HCT116 (cell line): ENCODE measurements around the gene C1orf159. TPM values are rescaled to one million over a fixed set of nuclear protein-coding genes. Genes with fewer than 3 reads are reported as not detected.

Source experiments
- ATAC-seq: fragments of 200-7000 bp; cut with Tn5 transposase; 2 replicates; pipeline ENCODE4 v1.9.1; 2020; ENCODE audit warnings: mild to moderate bottlenecking, moderate library complexity
- BruUV-seq: library from RNA; stranded (reverse); fragments of 400-500 nt; replicated peaks from 2 replicates; lab custom pipeline; 2021; lab: Mats Ljungman, UMichigan
- CTCF ChIA-PET: fragments of 300-600 bp; sonication (Branson Sonifier 250); formaldehyde crosslinking; loops from one replicate; lab custom pipeline; 2021; ENCODE audit warnings: antibody characterized with exemption; lab: Charles Lee
- POLR2A ChIA-PET: fragments of 300-600, 350-600 bp; sonication (Branson Sonifier 250); formaldehyde crosslinking; loops from one replicate; lab custom pipeline; 2021; ENCODE audit warnings: antibody characterized with exemption; lab: Charles Lee
- RAD21 ChIA-PET, 2 experiments: fragments of 300-600 bp; sonication (Branson Sonifier 250); formaldehyde crosslinking; loops; one replicate each; lab custom pipeline; 2023; ENCODE audit warnings: low total read pairs in 2 of 2; ENCODE audit not compliant: uncharacterized antibody in 2 of 2, unreplicated experiment in 2 of 2, low non-redundant PET in 1 of 2; lab: Charles Lee
- DNase-seq: peaks from one replicate; pipeline ENCODE4 v3.0.0-alpha.2; 2010; ENCODE audit warnings: low read depth, low spot score
- H2AFZ ChIP-seq: fragments of 200-600 bp; shearing (Covaris generic), sonication (generic); 2 replicates; pipeline ENCODE4 v1.6.1; 2017; ENCODE audit warnings: low read depth, mixed run types, mixed read lengths, antibody characterized with exemption, low read length; ENCODE audit not compliant: poor library complexity, severe bottlenecking
- H3K27ac ChIP-seq: 2 replicates; pipeline ENCODE4 v1.5.1; 2012; ENCODE audit warnings: low read depth, low read length
- H3K27me3 ChIP-seq: fragments of 200-600 bp; sonication (generic); 2 replicates; pipeline ENCODE4 v1.6.1; 2016; ENCODE audit warnings: mixed run types, low read length, mixed read lengths; ENCODE audit not compliant: insufficient read depth
- H3K36me3 ChIP-seq, 2 experiments: fragments of 200-500 bp in 1 of 2; fragments of 200-600 bp in 1 of 2; sonication (Bioruptor generic) in 1 of 2; sonication (generic) in 1 of 2; 2 replicates each; pipeline versions ENCODE4 v1.5.1 to v1.6.1; 2014 to 2016; ENCODE audit warnings: low read length in 2 of 2, inconsistent platforms in 1 of 2, mixed read lengths in 1 of 2, mixed run types in 1 of 2; ENCODE audit not compliant: insufficient read depth in 2 of 2, control insufficient read depth in 1 of 2
- H3K4me1 ChIP-seq, 2 experiments: fragments of 200-600 bp in 1 of 2; sonication (generic) in 1 of 2; 2 replicates each; pipeline versions ENCODE4 v1.5.1 to v1.6.1; 2012 to 2017; ENCODE audit warnings: low read length in 2 of 2, inconsistent platforms in 1 of 2, mild to moderate bottlenecking in 1 of 2, mixed read lengths in 1 of 2, mixed run types in 1 of 2, moderate library complexity in 1 of 2; ENCODE audit not compliant: insufficient read depth in 2 of 2, control insufficient read depth in 1 of 2
- H3K4me2 ChIP-seq: fragments of 200-600 bp; sonication (generic); 2 replicates; pipeline ENCODE4 v1.6.1; 2017; ENCODE audit warnings: mixed run types, low read length, mixed read lengths
- H3K4me3 ChIP-seq, 2 experiments: fragments of 200-600 bp in 1 of 2; sonication (generic) in 1 of 2; replicated peaks in 1 of 2; 2 replicates each; pipeline ENCODE4 v1.5.1; 2011 to 2016; ENCODE audit warnings: low read length in 2 of 2, control low read depth in 1 of 2, low read depth in 1 of 2, mild to moderate bottlenecking in 1 of 2, mixed read lengths in 1 of 2, mixed run types in 1 of 2
- H3K79me2 ChIP-seq: fragments of 200-600 bp; sonication (generic); 2 replicates; pipeline ENCODE4 v1.6.1; 2017; ENCODE audit warnings: mild to moderate bottlenecking, mixed run types, low read length, moderate library complexity, mixed read lengths; ENCODE audit not compliant: insufficient read depth
- H3K9ac ChIP-seq: fragments of 200-600 bp; sonication (generic); 2 replicates; pipeline ENCODE4 v1.6.1; 2016; ENCODE audit warnings: low read length, mixed read lengths
- H3K9me2 ChIP-seq: fragments of 200-600 bp; sonication (generic), shearing (Covaris generic); 2 replicates; pipeline ENCODE4 v1.6.1; 2017; ENCODE audit warnings: mixed run types, mild to moderate bottlenecking, moderate library complexity; ENCODE audit not compliant: insufficient read depth
- H3K9me3 ChIP-seq, 2 experiments: fragments of 200-500 bp in 1 of 2; fragments of 200-600 bp in 1 of 2; sonication (Bioruptor generic) in 1 of 2; sonication (generic) in 1 of 2; 2 replicates each; pipeline ENCODE4 v1.6.1; 2014 to 2017; ENCODE audit warnings: low read length in 2 of 2, mixed read lengths in 2 of 2, inconsistent platforms in 1 of 2, low read depth in 1 of 2, mild to moderate bottlenecking in 1 of 2, mixed run types in 1 of 2, moderate library complexity in 1 of 2; ENCODE audit not compliant: control insufficient read depth in 1 of 2, insufficient read depth in 1 of 2
- H4K20me1 ChIP-seq: fragments of 200-600 bp; sonication (generic), shearing (Covaris generic); 2 replicates; pipeline ENCODE4 v1.6.1; 2017; ENCODE audit warnings: mixed run types, mild to moderate bottlenecking, moderate library complexity; ENCODE audit not compliant: insufficient read depth
- CBX3 ChIP-seq: IDR thresholded peaks from 2 replicates; pipeline ENCODE4 v1.6.1; 2012; ENCODE audit warnings: low read depth
- CEBPB ChIP-seq: IDR thresholded peaks from 2 replicates; pipeline ENCODE4 v1.6.1; 2012; ENCODE audit warnings: low read depth
- EGR1 ChIP-seq: IDR thresholded peaks from 2 replicates; pipeline ENCODE4 v1.6.1; 2012; ENCODE audit warnings: low read depth
- ELF1 ChIP-seq: IDR thresholded peaks from 2 replicates; pipeline ENCODE4 v1.6.1; 2012; ENCODE audit warnings: low read depth, borderline replicate concordance
- EZH2 ChIP-seq: fragments of 200-600 bp; sonication (generic); IDR thresholded peaks from 2 replicates; pipeline ENCODE4 v1.6.1; 2017; ENCODE audit warnings: antibody characterized with exemption, mixed run types
- EZH2phosphoT487 ChIP-seq: fragments of 200-600 bp; IDR thresholded peaks from 2 replicates; pipeline ENCODE4 v1.6.1; 2018; ENCODE audit warnings: antibody characterized with exemption, borderline replicate concordance
- FOSL1 ChIP-seq: IDR thresholded peaks from 2 replicates; pipeline ENCODE4 v1.6.1; 2012; ENCODE audit warnings: low read depth
- POLR2A ChIP-seq: IDR thresholded peaks from 2 replicates; pipeline ENCODE4 v1.7.0; 2011; ENCODE audit warnings: borderline replicate concordance; ENCODE audit not compliant: insufficient read depth, insufficient read length; ENCODE audit errors: extremely low read depth
- POLR2AphosphoS5 ChIP-seq: IDR thresholded peaks from 2 replicates; pipeline ENCODE4 v1.6.1; 2011; ENCODE audit warnings: mild to moderate bottlenecking, low read depth, low read length, moderate library complexity
- RAD21 ChIP-seq: IDR thresholded peaks from 2 replicates; pipeline ENCODE4 v1.6.1; 2012; ENCODE audit warnings: low read depth, mild to moderate bottlenecking
- SP1 ChIP-seq: IDR thresholded peaks from 2 replicates; pipeline ENCODE4 v1.6.1; 2012; ENCODE audit warnings: low read depth
- SRF ChIP-seq: IDR thresholded peaks from 2 replicates; pipeline ENCODE4 v1.6.1; 2012; ENCODE audit warnings: low read depth
- TCF7L2 ChIP-seq: IDR thresholded peaks from 2 replicates; pipeline ENCODE4 v1.7.0; 2011; ENCODE audit warnings: borderline replicate concordance, inconsistent platforms; ENCODE audit not compliant: insufficient read depth, insufficient read length; ENCODE audit errors: extremely low read depth
- YY1 ChIP-seq: IDR thresholded peaks from 2 replicates; pipeline ENCODE4 v1.6.1; 2011; ENCODE audit warnings: low read length, low read depth, moderate library complexity, mild to moderate bottlenecking; ENCODE audit not compliant: insufficient replicate concordance; ENCODE audit errors: extremely low read depth
- ZFX ChIP-seq: fragments of 450-650 bp; IDR thresholded peaks from 2 replicates; pipeline ENCODE4 v1.6.1; 2017
- intact Hi-C: fragments of 100-400 bp; cut with micrococcal nuclease; formaldehyde crosslinking; loops from 2 replicates; pipeline ENCODE4 v1.10.0; 2022
- total RNA-seq: library from RNA; stranded (reverse); gene quantifications from one replicate; pipeline ENCODE4 v1.2.1, GENCODE V29; 2021; ENCODE audit not compliant: unreplicated experiment
- TF ChIP-seq, protein P1 (sequence below), 3 experiments: fragments of 200-600 bp in 1 of 3; sonication (generic) in 1 of 3; IDR thresholded peaks in 2 of 3; conservative IDR thresholded peaks in 1 of 3; 2 replicates each; pipeline ENCODE4 v1.5.1; 2012 to 2017; ENCODE audit warnings: low read depth in 2 of 3, low read length in 2 of 3, antibody characterized with exemption in 1 of 3, borderline replicate concordance in 1 of 3, control low read depth in 1 of 3, mild to moderate bottlenecking in 1 of 3, mixed read lengths in 1 of 3, mixed run types in 1 of 3, moderate library complexity in 1 of 3; ENCODE audit not compliant: insufficient read depth in 1 of 3
- TF ChIP-seq, protein P2 (sequence below): IDR thresholded peaks from 2 replicates; pipeline ENCODE4 v1.6.1; 2011; ENCODE audit warnings: mild to moderate bottlenecking, low read length, moderate library complexity; ENCODE audit not compliant: insufficient replicate concordance; ENCODE audit errors: extremely low read depth
- TF ChIP-seq, protein P3 (sequence below): IDR thresholded peaks from 2 replicates; pipeline ENCODE4 v1.6.1; 2012; ENCODE audit warnings: low read depth
- TF ChIP-seq, protein P4 (sequence below): IDR thresholded peaks from 2 replicates; pipeline ENCODE4 v1.6.1; 2012

Gene C1orf159
- total RNA-seq, 1 experiment from 2014 or later: 22.7 TPM

DNA sequence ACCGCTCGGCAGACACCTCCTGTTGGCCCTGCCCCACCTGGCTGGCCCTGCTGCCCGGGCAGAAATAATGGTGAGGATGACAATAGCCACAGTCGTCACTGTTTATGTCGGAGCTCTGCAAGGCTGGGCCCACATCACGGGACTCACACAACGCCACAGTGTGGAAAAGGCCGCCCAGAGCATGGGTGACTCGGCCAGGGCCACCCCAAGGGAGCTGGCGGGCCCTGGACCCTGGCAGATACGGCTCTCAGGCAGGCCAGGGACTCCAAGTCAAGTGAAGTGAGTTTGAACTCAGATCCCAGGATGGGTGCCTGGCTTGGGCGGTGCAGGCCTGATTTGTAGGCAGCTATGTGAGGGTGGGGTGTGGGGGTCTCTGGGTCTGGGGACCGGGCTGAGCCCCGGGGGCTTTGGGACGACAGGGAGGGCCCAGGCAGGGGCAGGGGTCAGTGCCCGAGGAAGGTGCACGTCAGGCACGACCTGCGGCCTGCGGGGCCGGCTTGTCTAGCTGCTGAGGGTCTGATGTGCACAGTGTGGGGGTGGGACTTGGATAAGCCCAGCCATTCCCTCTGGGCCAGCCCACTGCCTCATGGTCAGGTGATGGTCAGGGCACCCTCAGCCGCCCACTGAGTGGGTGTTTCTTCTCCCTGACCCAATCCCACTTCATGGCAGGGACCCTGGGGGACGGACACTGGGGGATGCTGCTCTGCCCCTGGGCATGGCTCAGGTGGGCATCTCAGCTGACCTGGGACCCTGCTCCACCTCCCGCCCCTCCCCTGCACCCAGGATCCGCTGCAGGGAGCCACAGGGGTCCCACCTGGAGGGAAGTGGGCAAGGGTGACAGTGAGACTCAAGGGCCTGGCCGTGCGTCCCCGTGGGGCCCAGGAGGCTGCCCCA, 42.8 kb downstream of the C1orf159 start:
- intact Hi-C loops: loop anchor here (5.0 kb wide), 1 partner anchor 274 kb away; the partner anchor contains the start of gene DVL1
- BruUV-seq: no TSS peak

More for the DNA sequence above, 42.8 kb downstream of the C1orf159 start:
- peaks cover 36 to 61% of the 10 kb centered on the region in 2 experiments for H3K4me1 ChIP-seq
- no peak for ATAC-seq
- RAD21 ChIA-PET: no interaction called here
- H4K20me1 ChIP-seq: no peaks in the 10 kb centered on the region
- H3K27me3 ChIP-seq: no peaks in the 10 kb centered on the region
- no peak overlapping the region for H2AFZ ChIP-seq
- peak overlapping the region; percentile 98 for H3K4me2 ChIP-seq
- H3K9me3 ChIP-seq: no peaks in the 10 kb centered on the region
- CTCF ChIA-PET: no interaction called here
- H3K79me2 ChIP-seq: peaks cover 3% of the 10 kb centered on the region; the same call in 1 of the 2 replicates
- H3K9me2 ChIP-seq: no peaks in the 10 kb centered on the region
- POLR2A ChIA-PET: interaction anchor here (1.2 kb wide), 1 partner anchor 9 kb away, joined by 11 read pairs; no protein-coding TSS in a partner anchor
- H3K9ac ChIP-seq: peak overlapping the region; percentile 82
- no peak for DNase-seq
- H3K4me3 ChIP-seq: peak overlapping the region; percentile 63 to 70
- no peaks in the 10 kb centered on the region for H3K36me3 ChIP-seq
- TF ChIP-seq, protein P1, sequence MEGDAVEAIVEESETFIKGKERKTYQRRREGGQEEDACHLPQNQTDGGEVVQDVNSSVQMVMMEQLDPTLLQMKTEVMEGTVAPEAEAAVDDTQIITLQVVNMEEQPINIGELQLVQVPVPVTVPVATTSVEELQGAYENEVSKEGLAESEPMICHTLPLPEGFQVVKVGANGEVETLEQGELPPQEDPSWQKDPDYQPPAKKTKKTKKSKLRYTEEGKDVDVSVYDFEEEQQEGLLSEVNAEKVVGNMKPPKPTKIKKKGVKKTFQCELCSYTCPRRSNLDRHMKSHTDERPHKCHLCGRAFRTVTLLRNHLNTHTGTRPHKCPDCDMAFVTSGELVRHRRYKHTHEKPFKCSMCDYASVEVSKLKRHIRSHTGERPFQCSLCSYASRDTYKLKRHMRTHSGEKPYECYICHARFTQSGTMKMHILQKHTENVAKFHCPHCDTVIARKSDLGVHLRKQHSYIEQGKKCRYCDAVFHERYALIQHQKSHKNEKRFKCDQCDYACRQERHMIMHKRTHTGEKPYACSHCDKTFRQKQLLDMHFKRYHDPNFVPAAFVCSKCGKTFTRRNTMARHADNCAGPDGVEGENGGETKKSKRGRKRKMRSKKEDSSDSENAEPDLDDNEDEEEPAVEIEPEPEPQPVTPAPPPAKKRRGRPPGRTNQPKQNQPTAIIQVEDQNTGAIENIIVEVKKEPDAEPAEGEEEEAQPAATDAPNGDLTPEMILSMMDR (IDR thresholded peaks at IDR 0.05 in 2 of 3, conservative IDR thresholded peaks at IDR 0.05 in 1 of 3; ENCODE audit: borderline replicate concordance in 1 of 3, insufficient read depth in 1 of 3, low read depth in 2 of 3, low read length in 2 of 3): no peak
- TF ChIP-seq POLR2A (no peak), SRF (no peak), EZH2 (no peak), POLR2AphosphoS5 (no peak), SP1 (no peak), CBX3 (no peak), FOSL1 (no peak), YY1 (no peak), CEBPB (no peak), TCF7L2 (no peak), ELF1 (no peak), RAD21 (no peak), EGR1 (no peak), EZH2phosphoT487 (no peak), ZFX (no peak)
- TF ChIP-seq, protein P2, sequence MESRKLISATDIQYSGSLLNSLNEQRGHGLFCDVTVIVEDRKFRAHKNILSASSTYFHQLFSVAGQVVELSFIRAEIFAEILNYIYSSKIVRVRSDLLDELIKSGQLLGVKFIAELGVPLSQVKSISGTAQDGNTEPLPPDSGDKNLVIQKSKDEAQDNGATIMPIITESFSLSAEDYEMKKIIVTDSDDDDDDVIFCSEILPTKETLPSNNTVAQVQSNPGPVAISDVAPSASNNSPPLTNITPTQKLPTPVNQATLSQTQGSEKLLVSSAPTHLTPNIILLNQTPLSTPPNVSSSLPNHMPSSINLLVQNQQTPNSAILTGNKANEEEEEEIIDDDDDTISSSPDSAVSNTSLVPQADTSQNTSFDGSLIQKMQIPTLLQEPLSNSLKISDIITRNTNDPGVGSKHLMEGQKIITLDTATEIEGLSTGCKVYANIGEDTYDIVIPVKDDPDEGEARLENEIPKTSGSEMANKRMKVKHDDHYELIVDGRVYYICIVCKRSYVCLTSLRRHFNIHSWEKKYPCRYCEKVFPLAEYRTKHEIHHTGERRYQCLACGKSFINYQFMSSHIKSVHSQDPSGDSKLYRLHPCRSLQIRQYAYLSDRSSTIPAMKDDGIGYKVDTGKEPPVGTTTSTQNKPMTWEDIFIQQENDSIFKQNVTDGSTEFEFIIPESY: no peak
- TF ChIP-seq, protein P3, sequence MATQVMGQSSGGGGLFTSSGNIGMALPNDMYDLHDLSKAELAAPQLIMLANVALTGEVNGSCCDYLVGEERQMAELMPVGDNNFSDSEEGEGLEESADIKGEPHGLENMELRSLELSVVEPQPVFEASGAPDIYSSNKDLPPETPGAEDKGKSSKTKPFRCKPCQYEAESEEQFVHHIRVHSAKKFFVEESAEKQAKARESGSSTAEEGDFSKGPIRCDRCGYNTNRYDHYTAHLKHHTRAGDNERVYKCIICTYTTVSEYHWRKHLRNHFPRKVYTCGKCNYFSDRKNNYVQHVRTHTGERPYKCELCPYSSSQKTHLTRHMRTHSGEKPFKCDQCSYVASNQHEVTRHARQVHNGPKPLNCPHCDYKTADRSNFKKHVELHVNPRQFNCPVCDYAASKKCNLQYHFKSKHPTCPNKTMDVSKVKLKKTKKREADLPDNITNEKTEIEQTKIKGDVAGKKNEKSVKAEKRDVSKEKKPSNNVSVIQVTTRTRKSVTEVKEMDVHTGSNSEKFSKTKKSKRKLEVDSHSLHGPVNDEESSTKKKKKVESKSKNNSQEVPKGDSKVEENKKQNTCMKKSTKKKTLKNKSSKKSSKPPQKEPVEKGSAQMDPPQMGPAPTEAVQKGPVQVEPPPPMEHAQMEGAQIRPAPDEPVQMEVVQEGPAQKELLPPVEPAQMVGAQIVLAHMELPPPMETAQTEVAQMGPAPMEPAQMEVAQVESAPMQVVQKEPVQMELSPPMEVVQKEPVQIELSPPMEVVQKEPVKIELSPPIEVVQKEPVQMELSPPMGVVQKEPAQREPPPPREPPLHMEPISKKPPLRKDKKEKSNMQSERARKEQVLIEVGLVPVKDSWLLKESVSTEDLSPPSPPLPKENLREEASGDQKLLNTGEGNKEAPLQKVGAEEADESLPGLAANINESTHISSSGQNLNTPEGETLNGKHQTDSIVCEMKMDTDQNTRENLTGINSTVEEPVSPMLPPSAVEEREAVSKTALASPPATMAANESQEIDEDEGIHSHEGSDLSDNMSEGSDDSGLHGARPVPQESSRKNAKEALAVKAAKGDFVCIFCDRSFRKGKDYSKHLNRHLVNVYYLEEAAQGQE: no peak
- TF ChIP-seq, protein P4, sequence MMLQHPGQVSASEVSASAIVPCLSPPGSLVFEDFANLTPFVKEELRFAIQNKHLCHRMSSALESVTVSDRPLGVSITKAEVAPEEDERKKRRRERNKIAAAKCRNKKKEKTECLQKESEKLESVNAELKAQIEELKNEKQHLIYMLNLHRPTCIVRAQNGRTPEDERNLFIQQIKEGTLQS: no peak
- H3K27ac ChIP-seq: peak overlapping the region; percentile 91
